Panc1 (cell line): Measurements from ENCODE around the gene TMOD2. TPM values are rescaled to one million over a fixed set of nuclear protein-coding genes. Genes with fewer than 3 reads are reported as not detected.

Source experiments
- ATAC-seq: fragments of 200-7000 bp; cut with Tn5 transposase; 2 replicates; pipeline ENCODE4 v1.9.1; 2020; ENCODE audit warnings: mild to moderate bottlenecking, moderate library complexity
- BruUV-seq: library from RNA; stranded (reverse); fragments of 400-500 nt; replicated peaks from 2 replicates; lab custom pipeline; 2021; lab: Mats Ljungman, UMichigan
- CTCF ChIA-PET: fragments of 300-600 bp; sonication (Branson Sonifier 250); formaldehyde crosslinking; loops from one replicate; lab custom pipeline; 2022; ENCODE audit warnings: antibody characterized with exemption; lab: Charles Lee
- POLR2A ChIA-PET: fragments of 300-600 bp; sonication (Branson Sonifier 250); formaldehyde crosslinking; loops from one replicate; lab custom pipeline; 2022; ENCODE audit warnings: antibody characterized with exemption; lab: Charles Lee
- DNase-seq: peaks from one replicate; pipeline ENCODE4 v3.0.0-alpha.2; 2010; ENCODE audit warnings: low read depth, low spot score
- H3K27ac ChIP-seq: 2 replicates; pipeline ENCODE4 v1.5.1; 2011; ENCODE audit warnings: mild to moderate bottlenecking, low read length, inconsistent platforms
- H3K27me3 ChIP-seq: fragments of 200-500 bp; sonication (Bioruptor generic); 2 replicates; pipeline ENCODE4 v1.6.0; 2014; ENCODE audit warnings: low read length, inconsistent platforms; ENCODE audit not compliant: control insufficient read depth, insufficient read depth
- H3K36me3 ChIP-seq: fragments of 200-500 bp; sonication (Bioruptor generic); 2 replicates; pipeline ENCODE4 v1.5.1; 2014; ENCODE audit warnings: inconsistent platforms, mild to moderate bottlenecking, low read length, moderate library complexity; ENCODE audit not compliant: control insufficient read depth, insufficient read depth
- H3K4me1 ChIP-seq: 2 replicates; pipeline ENCODE4 v1.5.1; 2011; ENCODE audit warnings: inconsistent platforms, mild to moderate bottlenecking, low read length, moderate library complexity; ENCODE audit not compliant: control insufficient read depth, insufficient read depth
- H3K4me3 ChIP-seq, 2 experiments: 2 replicates each; pipeline ENCODE4 v1.5.1; 2011 to 2012; ENCODE audit warnings: low read depth in 2 of 2, low read length in 2 of 2, mild to moderate bottlenecking in 2 of 2, inconsistent platforms in 1 of 2, moderate library complexity in 1 of 2
- H3K9me3 ChIP-seq: fragments of 200-500 bp; sonication (Bioruptor generic); 2 replicates; pipeline ENCODE4 v1.5.1; 2014; ENCODE audit warnings: low read depth, mild to moderate bottlenecking, inconsistent platforms, low read length, moderate library complexity; ENCODE audit not compliant: control insufficient read depth, insufficient read depth
- CTCF ChIP-seq: fragments of 450-650 bp; IDR thresholded peaks from 2 replicates; pipeline ENCODE4 v1.5.1; 2017; ENCODE audit warnings: mild to moderate bottlenecking
- POLR2AphosphoS5 ChIP-seq: IDR thresholded peaks from 2 replicates; pipeline ENCODE4 v1.6.1; 2012; ENCODE audit warnings: mild to moderate bottlenecking, low read depth, low read length, moderate library complexity
- REST ChIP-seq, 2 experiments: IDR thresholded peaks; 2 replicates each; pipeline ENCODE4 v1.6.1; 2011 to 2012; ENCODE audit warnings: low read depth in 2 of 2, control low read depth in 1 of 2, low read length in 1 of 2, mild to moderate bottlenecking in 1 of 2, moderate library complexity in 1 of 2; ENCODE audit not compliant: insufficient read depth in 1 of 2
- SIN3A ChIP-seq: IDR thresholded peaks from 2 replicates; pipeline ENCODE4 v1.6.1; 2012; ENCODE audit warnings: low read depth, mild to moderate bottlenecking, low read length, moderate library complexity, borderline replicate concordance; ENCODE audit not compliant: insufficient read depth
- TCF7L2 ChIP-seq: IDR thresholded peaks from 2 replicates; pipeline ENCODE4 v1.6.1; 2011; ENCODE audit warnings: mild to moderate bottlenecking, low read depth, low read length, inconsistent platforms
- in situ Hi-C: cut with HindIII; loops from 2 replicates; pipeline ENCODE4 v1.10.0; 2016; ENCODE audit warnings: low sequenced_read_pairs, low pct_unique_long_range_greater_than_20kb
- intact Hi-C: fragments of 100-400 bp; cut with micrococcal nuclease; formaldehyde crosslinking; loops from one replicate; pipeline ENCODE4 v1.10.0; 2022; ENCODE audit not compliant: unreplicated experiment
- total RNA-seq: library from RNA; stranded (reverse); gene quantifications from one replicate; pipeline ENCODE4 v1.2.1, GENCODE V29; 2021; ENCODE audit not compliant: unreplicated experiment

Gene TMOD2
- total RNA-seq, 1 experiment from 2014 or later: 1.7 TPM

- H3K27me3 ChIP-seq: no peaks in the 10 kb centered on the region
- no peaks in the 10 kb centered on the region; the same call in 1 of the 2 replicates for H3K4me1 ChIP-seq
- intact Hi-C loops (no loop called here), in situ Hi-C loops (no loop called here)
- no TSS peak for BruUV-seq
- no peaks in the 10 kb centered on the region for H3K9me3 ChIP-seq
- ChIA-PET POLR2A (no interaction called here), CTCF (no interaction called here)
- H3K27ac ChIP-seq: no peak overlapping the region
- H3K4me3 ChIP-seq: no peak overlapping the region
- no peak for DNase-seq
- TF ChIP-seq TCF7L2 (no peak), CTCF (no peak), POLR2AphosphoS5 (no peak), SIN3A (no peak), REST (IDR thresholded peaks at IDR 0.05; ENCODE audit: insufficient read depth in 1 of 2, low read depth in 2 of 2, low read length in 1 of 2) (no peak)
- no peak for ATAC-seq
- H3K36me3 ChIP-seq: peaks cover 2% of the 10 kb centered on the region
These were observed 26.7 kb upstream of the TMOD2 start for GRCh38 chr15:51724673-51725072.

- peaks cover 2% of the 10 kb centered on the region for H3K36me3 ChIP-seq
- intact Hi-C loops (no loop called here), in situ Hi-C loops (no loop called here)
- H3K27me3 ChIP-seq: no peaks in the 10 kb centered on the region
- TF ChIP-seq CTCF: no peak
- H3K9me3 ChIP-seq: no peaks in the 10 kb centered on the region
- peaks cover 4% of the 10 kb centered on the region for H3K4me1 ChIP-seq
- no peak for DNase-seq
- no TSS peak for BruUV-seq
- POLR2A ChIA-PET: no interaction called here
- no peak overlapping the region for H3K4me3 ChIP-seq
- CTCF ChIA-PET: no interaction called here
- ATAC-seq: peak; percentile 91
- H3K27ac ChIP-seq: no peak overlapping the region
These were observed 24.9 kb upstream of the TMOD2 start for GRCh38 chr15:51726302-51727073.
